ENCODE measurements around the gene ALCAM.

ALCAM gene

GRCh38 chr3:105579439-105579838, 212.7 kb downstream of the ALCAM start:
- no peak for TF ChIP-seq CTCF (IDR thresholded peaks at IDR 0.05; ENCODE audit: extremely low read depth, insufficient read depth, missing control alignments)
- DNase-seq (ENCODE audit: low spot score): no peak
- in situ Hi-C loops (cut with MboI; ENCODE audit: low pct_unique_long_range_greater_than_20kb, low sequenced_read_pairs, unreplicated experiment): no loop called here

GRCh38 chr3:105580296-105580965, 213.7 kb downstream of the ALCAM start:
- no peak for DNase-seq (ENCODE audit: low spot score)
- no peak for TF ChIP-seq CTCF (IDR thresholded peaks at IDR 0.05; ENCODE audit: extremely low read depth, insufficient read depth, missing control alignments)
- in situ Hi-C loops (cut with MboI; ENCODE audit: low pct_unique_long_range_greater_than_20kb, low sequenced_read_pairs, unreplicated experiment): no loop called here

GRCh38 chr3:105582015-105582414, 215.3 kb downstream of the ALCAM start:
- no peak for TF ChIP-seq CTCF (IDR thresholded peaks at IDR 0.05; ENCODE audit: extremely low read depth, insufficient read depth, missing control alignments)
- DNase-seq (ENCODE audit: low spot score): no peak
- in situ Hi-C loops (cut with MboI; ENCODE audit: low pct_unique_long_range_greater_than_20kb, low sequenced_read_pairs, unreplicated experiment): no loop called here

- no peak for TF ChIP-seq CTCF (IDR thresholded peaks at IDR 0.05; ENCODE audit: extremely low read depth, insufficient read depth, missing control alignments)
- DNase-seq (ENCODE audit: low spot score): no peak
- in situ Hi-C loops (cut with MboI; ENCODE audit: low pct_unique_long_range_greater_than_20kb, low sequenced_read_pairs, unreplicated experiment): no loop called here
These were observed 217.5 kb downstream of the ALCAM start for GRCh38 chr3:105584003-105584790.

- in situ Hi-C loops (cut with MboI; ENCODE audit: low pct_unique_long_range_greater_than_20kb, low sequenced_read_pairs, unreplicated experiment): no loop called here
- DNase-seq (ENCODE audit: low spot score): no peak
These were observed 226.6 kb downstream of the ALCAM start for GRCh38 chr3:105593315-105593714.

GRCh38 chr3:105594219-105594618, 227.5 kb downstream of the ALCAM start:
- DNase-seq (ENCODE audit: low spot score): no peak
- in situ Hi-C loops (cut with MboI; ENCODE audit: low pct_unique_long_range_greater_than_20kb, low sequenced_read_pairs, unreplicated experiment): no loop called here
- no peak for TF ChIP-seq CTCF (IDR thresholded peaks at IDR 0.05; ENCODE audit: extremely low read depth, insufficient read depth, missing control alignments)

More at GRCh38 chr3:105593315-105593714, 226.6 kb downstream of the ALCAM start:
- TF ChIP-seq CTCF (IDR thresholded peaks at IDR 0.05; ENCODE audit: extremely low read depth, insufficient read depth, missing control alignments): no peak
